ENCODE results near the gene AR.

GRCh38 chrX:67665583-67665982 lies 121.8 kb downstream of the AR start:
- no peak for TF ChIP-seq POLR2AphosphoS5 (IDR thresholded peaks at IDR 0.05; ENCODE audit: low read depth, low read length)
- TF ChIP-seq POLR2A (IDR thresholded peaks at IDR 0.05; ENCODE audit: low read depth, low read length), result no peak

All from GM12892 (cell line).